Panc1 (cell line): ENCODE measurements around the gene THSD7A. TPM values are rescaled to one million over a fixed set of nuclear protein-coding genes. Genes with fewer than 3 reads are reported as not detected.

Source experiments
- ATAC-seq: fragments of 200-7000 bp; cut with Tn5 transposase; 2 replicates; pipeline ENCODE4 v1.9.1; 2020; ENCODE audit warnings: mild to moderate bottlenecking, moderate library complexity
- BruUV-seq: library from RNA; stranded (reverse); fragments of 400-500 nt; replicated peaks from 2 replicates; lab custom pipeline; 2021; lab: Mats Ljungman, UMichigan
- CTCF ChIA-PET: fragments of 300-600 bp; sonication (Branson Sonifier 250); formaldehyde crosslinking; loops from one replicate; lab custom pipeline; 2022; ENCODE audit warnings: antibody characterized with exemption; lab: Charles Lee
- POLR2A ChIA-PET: fragments of 300-600 bp; sonication (Branson Sonifier 250); formaldehyde crosslinking; loops from one replicate; lab custom pipeline; 2022; ENCODE audit warnings: antibody characterized with exemption; lab: Charles Lee
- DNase-seq: peaks from one replicate; pipeline ENCODE4 v3.0.0-alpha.2; 2010; ENCODE audit warnings: low read depth, low spot score
- H3K27ac ChIP-seq: 2 replicates; pipeline ENCODE4 v1.5.1; 2011; ENCODE audit warnings: mild to moderate bottlenecking, low read length, inconsistent platforms
- H3K27me3 ChIP-seq: fragments of 200-500 bp; sonication (Bioruptor generic); 2 replicates; pipeline ENCODE4 v1.6.0; 2014; ENCODE audit warnings: low read length, inconsistent platforms; ENCODE audit not compliant: control insufficient read depth, insufficient read depth
- H3K36me3 ChIP-seq: fragments of 200-500 bp; sonication (Bioruptor generic); 2 replicates; pipeline ENCODE4 v1.5.1; 2014; ENCODE audit warnings: inconsistent platforms, mild to moderate bottlenecking, low read length, moderate library complexity; ENCODE audit not compliant: control insufficient read depth, insufficient read depth
- H3K4me1 ChIP-seq: 2 replicates; pipeline ENCODE4 v1.5.1; 2011; ENCODE audit warnings: inconsistent platforms, mild to moderate bottlenecking, low read length, moderate library complexity; ENCODE audit not compliant: control insufficient read depth, insufficient read depth
- H3K4me3 ChIP-seq, 2 experiments: 2 replicates each; pipeline ENCODE4 v1.5.1; 2011 to 2012; ENCODE audit warnings: low read depth in 2 of 2, low read length in 2 of 2, mild to moderate bottlenecking in 2 of 2, inconsistent platforms in 1 of 2, moderate library complexity in 1 of 2
- H3K9me3 ChIP-seq: fragments of 200-500 bp; sonication (Bioruptor generic); 2 replicates; pipeline ENCODE4 v1.5.1; 2014; ENCODE audit warnings: low read depth, mild to moderate bottlenecking, inconsistent platforms, low read length, moderate library complexity; ENCODE audit not compliant: control insufficient read depth, insufficient read depth
- CTCF ChIP-seq: fragments of 450-650 bp; IDR thresholded peaks from 2 replicates; pipeline ENCODE4 v1.5.1; 2017; ENCODE audit warnings: mild to moderate bottlenecking
- POLR2AphosphoS5 ChIP-seq: IDR thresholded peaks from 2 replicates; pipeline ENCODE4 v1.6.1; 2012; ENCODE audit warnings: mild to moderate bottlenecking, low read depth, low read length, moderate library complexity
- REST ChIP-seq, 2 experiments: IDR thresholded peaks; 2 replicates each; pipeline ENCODE4 v1.6.1; 2011 to 2012; ENCODE audit warnings: low read depth in 2 of 2, control low read depth in 1 of 2, low read length in 1 of 2, mild to moderate bottlenecking in 1 of 2, moderate library complexity in 1 of 2; ENCODE audit not compliant: insufficient read depth in 1 of 2
- SIN3A ChIP-seq: IDR thresholded peaks from 2 replicates; pipeline ENCODE4 v1.6.1; 2012; ENCODE audit warnings: low read depth, mild to moderate bottlenecking, low read length, moderate library complexity, borderline replicate concordance; ENCODE audit not compliant: insufficient read depth
- TCF7L2 ChIP-seq: IDR thresholded peaks from 2 replicates; pipeline ENCODE4 v1.6.1; 2011; ENCODE audit warnings: mild to moderate bottlenecking, low read depth, low read length, inconsistent platforms
- in situ Hi-C: cut with HindIII; loops from 2 replicates; pipeline ENCODE4 v1.10.0; 2016; ENCODE audit warnings: low sequenced_read_pairs, low pct_unique_long_range_greater_than_20kb
- intact Hi-C: fragments of 100-400 bp; cut with micrococcal nuclease; formaldehyde crosslinking; loops from one replicate; pipeline ENCODE4 v1.10.0; 2022; ENCODE audit not compliant: unreplicated experiment
- total RNA-seq: library from RNA; stranded (reverse); gene quantifications from one replicate; pipeline ENCODE4 v1.2.1, GENCODE V29; 2021; ENCODE audit not compliant: unreplicated experiment

Gene THSD7A
- total RNA-seq, 1 experiment from 2014 or later: 38.6 TPM

GRCh38 chr7:11612737-11613136 lies 219.3 kb downstream of the THSD7A start:
- BruUV-seq: no TSS peak
- ATAC-seq: no peak
- POLR2A ChIA-PET: no interaction called here
- intact Hi-C loops (no loop called here), in situ Hi-C loops (no loop called here)
- no peak for DNase-seq
- H3K27ac ChIP-seq: no peak overlapping the region
- H3K4me3 ChIP-seq: no peak overlapping the region
- TF ChIP-seq TCF7L2: no peak
- H3K9me3 ChIP-seq: no peaks in the 10 kb centered on the region
- no peaks in the 10 kb centered on the region; the same call in 1 of the 2 replicates for H3K4me1 ChIP-seq
- CTCF ChIA-PET: no interaction called here
- H3K27me3 ChIP-seq: no peaks in the 10 kb centered on the region
- H3K36me3 ChIP-seq: no peaks in the 10 kb centered on the region

- POLR2A ChIA-PET: no interaction called here
- TF ChIP-seq TCF7L2 (no peak), SIN3A (no peak), REST (IDR thresholded peaks at IDR 0.05; ENCODE audit: insufficient read depth in 1 of 2, low read depth in 2 of 2, low read length in 1 of 2) (no peak), POLR2AphosphoS5 (no peak), CTCF (no peak)
- H3K36me3 ChIP-seq: no peaks in the 10 kb centered on the region
- CTCF ChIA-PET: no interaction called here
- H3K4me1 ChIP-seq: no peaks in the 10 kb centered on the region; the same call in 1 of the 2 replicates
- ATAC-seq (no peak), DNase-seq (no peak)
- H3K27me3 ChIP-seq: no peaks in the 10 kb centered on the region
- no peak overlapping the region for H3K27ac ChIP-seq
- in situ Hi-C loops (no loop called here), intact Hi-C loops (no loop called here)
- H3K4me3 ChIP-seq: no peak overlapping the region
- BruUV-seq: no TSS peak
- H3K9me3 ChIP-seq: no peaks in the 10 kb centered on the region
Observed at GRCh38 chr7:11609096-11609670, 222.8 kb downstream of the THSD7A start.

- no peaks in the 10 kb centered on the region; the same call in 1 of the 2 replicates for H3K4me1 ChIP-seq
- no peak overlapping the region for H3K27ac ChIP-seq
- ChIA-PET CTCF (no interaction called here), POLR2A (no interaction called here)
- no peak for TF ChIP-seq CTCF
- no peak for TF ChIP-seq REST (IDR thresholded peaks at IDR 0.05; ENCODE audit: insufficient read depth in 1 of 2, low read depth in 2 of 2, low read length in 1 of 2)
- TF ChIP-seq TCF7L2: no peak
- TF ChIP-seq SIN3A: no peak
- TF ChIP-seq POLR2AphosphoS5: no peak
- H3K27me3 ChIP-seq: no peaks in the 10 kb centered on the region
- ATAC-seq (no peak), DNase-seq (no peak)
- no TSS peak for BruUV-seq
- no peaks in the 10 kb centered on the region for H3K36me3 ChIP-seq
- H3K4me3 ChIP-seq: no peak overlapping the region
- no peaks in the 10 kb centered on the region for H3K9me3 ChIP-seq
- in situ Hi-C loops: no loop called here
- intact Hi-C loops: no loop called here
Observed at GRCh38 chr7:11607686-11608085, 224.3 kb downstream of the THSD7A start.
